ENCODE data around the gene SOX12.

Gene SOX12

DNA sequence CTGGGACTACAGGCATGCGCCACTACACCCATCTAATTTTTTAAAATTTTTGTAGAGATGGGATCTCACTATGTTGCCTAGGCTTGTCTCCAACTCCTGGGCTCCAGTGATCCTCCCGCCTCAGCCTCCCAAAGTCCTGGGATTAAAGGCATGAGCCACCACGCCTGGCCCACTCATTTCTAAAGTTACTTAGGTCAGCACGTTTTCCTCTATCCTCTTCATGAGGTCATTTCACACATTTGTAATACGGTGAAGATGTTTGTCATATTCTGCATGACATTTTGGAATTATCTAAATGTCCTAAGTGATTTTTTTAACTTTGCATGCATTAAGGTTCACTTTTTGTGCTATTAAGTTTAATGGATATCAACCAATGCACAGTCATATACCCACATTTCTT is 11.9 kb upstream of the SOX12 start:
- Histone ChIP-seq H3K4me3 (ENCODE audit: low read depth in 1 of 5, low read length in 5 of 5) (no peak overlapping the region), H3K27me3 (ENCODE audit: control insufficient read depth in 5 of 5, insufficient read depth in 4 of 5, low read length in 5 of 5) (no peaks in the 10 kb centered on the region), H3K9me3 (ENCODE audit: control insufficient read depth in 5 of 5, low read length in 5 of 5) (no peaks in the 10 kb centered on the region), H3K4me1 (ENCODE audit: control insufficient read depth in 5 of 5, insufficient read depth in 5 of 5, low read length in 5 of 5) (peaks cover 0 to 18% (median 15%) of the 10 kb centered on the region in 5 donors), H3K9ac (ENCODE audit: low read length in 5 of 5) (no peak overlapping the region), H3K27ac (ENCODE audit: low read depth, low read length) (no peak overlapping the region), H3K36me3 (ENCODE audit: control insufficient read depth in 5 of 5, insufficient read depth in 5 of 5, low read length in 5 of 5) (peaks cover 0 to 3% (median 0%) of the 10 kb centered on the region in 5 donors)

DNA sequence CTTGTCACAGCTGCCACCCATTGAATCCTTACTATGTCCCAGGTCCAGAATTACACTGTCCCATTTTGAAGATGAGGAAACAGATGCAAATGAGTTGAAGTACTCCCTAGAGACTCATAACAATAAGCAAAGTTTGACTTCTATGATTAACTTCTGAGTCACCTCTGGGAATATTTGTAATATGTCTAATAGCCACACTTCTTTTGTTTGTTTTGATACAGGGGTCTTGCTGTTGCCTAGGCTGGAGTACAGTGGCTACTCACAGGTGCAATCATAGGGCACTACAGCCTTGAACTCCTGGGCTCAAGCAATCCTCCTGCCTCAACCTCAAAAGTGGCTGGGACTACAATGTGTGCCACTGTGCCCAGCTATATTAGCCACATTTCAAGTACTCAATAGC is 11.4 kb upstream of the SOX12 start:
- no peaks in the 10 kb centered on the region for H3K9me3 ChIP-seq (ENCODE audit: control insufficient read depth in 5 of 5, low read length in 5 of 5)
- no peaks in the 10 kb centered on the region for H3K27me3 ChIP-seq (ENCODE audit: control insufficient read depth in 5 of 5, insufficient read depth in 4 of 5, low read length in 5 of 5)
- H3K36me3 ChIP-seq (ENCODE audit: control insufficient read depth in 5 of 5, insufficient read depth in 5 of 5, low read length in 5 of 5) = peaks cover 0 to 3% (median 0%) of the 10 kb centered on the region in 5 donors
- H3K4me3 ChIP-seq (ENCODE audit: low read depth in 1 of 5, low read length in 5 of 5) = no peak overlapping the region
- H3K4me1 ChIP-seq (ENCODE audit: control insufficient read depth in 5 of 5, insufficient read depth in 5 of 5, low read length in 5 of 5) = peaks cover 0 to 18% (median 15%) of the 10 kb centered on the region in 5 donors
- H3K9ac ChIP-seq (ENCODE audit: low read length in 5 of 5) = no peak overlapping the region
- no peak overlapping the region for H3K27ac ChIP-seq (ENCODE audit: low read depth, low read length)

DNA sequence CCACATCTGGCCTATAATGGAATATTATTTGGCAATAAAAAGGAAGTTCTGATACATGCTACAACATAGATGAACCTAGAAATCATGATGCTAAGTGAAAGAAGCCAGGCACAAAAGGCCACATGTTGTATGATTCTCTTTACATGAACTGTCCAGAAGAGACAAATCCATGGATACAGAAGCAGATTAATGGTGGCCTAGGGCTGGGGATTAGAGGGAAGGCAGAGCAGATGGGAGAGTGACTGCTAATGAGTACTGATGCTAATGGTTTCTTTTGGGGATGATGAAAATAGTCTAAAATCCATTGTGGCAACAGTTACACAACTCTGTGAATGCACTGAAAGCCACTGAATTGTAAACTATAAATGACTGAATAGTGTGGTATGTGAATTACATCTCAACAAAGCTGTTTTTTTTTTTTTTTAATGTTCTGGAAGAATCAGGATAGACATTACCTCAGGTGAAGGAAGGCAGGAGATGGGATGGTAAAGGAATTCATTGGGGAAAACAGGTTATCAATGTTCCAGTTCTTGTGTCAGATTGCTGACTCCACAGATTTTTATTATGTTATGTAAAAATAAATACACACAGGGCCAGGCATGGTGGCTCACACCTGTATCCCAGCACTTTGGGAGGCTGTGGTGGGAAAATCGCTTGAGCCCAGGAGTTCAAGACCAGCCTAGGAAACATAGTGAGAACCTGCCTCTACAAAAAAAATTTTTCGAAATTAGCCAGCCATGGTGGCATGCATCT is 8.9 kb upstream of the SOX12 start:
- no peak overlapping the region for H3K27ac ChIP-seq (ENCODE audit: low read depth, low read length)
- H3K9me3 ChIP-seq (ENCODE audit: control insufficient read depth in 5 of 5, low read length in 5 of 5) = peaks cover 0 to 2% (median 0%) of the 10 kb centered on the region in 5 donors
- H3K4me3 ChIP-seq (ENCODE audit: low read depth in 1 of 5, low read length in 5 of 5) = no peak overlapping the region

DNA sequence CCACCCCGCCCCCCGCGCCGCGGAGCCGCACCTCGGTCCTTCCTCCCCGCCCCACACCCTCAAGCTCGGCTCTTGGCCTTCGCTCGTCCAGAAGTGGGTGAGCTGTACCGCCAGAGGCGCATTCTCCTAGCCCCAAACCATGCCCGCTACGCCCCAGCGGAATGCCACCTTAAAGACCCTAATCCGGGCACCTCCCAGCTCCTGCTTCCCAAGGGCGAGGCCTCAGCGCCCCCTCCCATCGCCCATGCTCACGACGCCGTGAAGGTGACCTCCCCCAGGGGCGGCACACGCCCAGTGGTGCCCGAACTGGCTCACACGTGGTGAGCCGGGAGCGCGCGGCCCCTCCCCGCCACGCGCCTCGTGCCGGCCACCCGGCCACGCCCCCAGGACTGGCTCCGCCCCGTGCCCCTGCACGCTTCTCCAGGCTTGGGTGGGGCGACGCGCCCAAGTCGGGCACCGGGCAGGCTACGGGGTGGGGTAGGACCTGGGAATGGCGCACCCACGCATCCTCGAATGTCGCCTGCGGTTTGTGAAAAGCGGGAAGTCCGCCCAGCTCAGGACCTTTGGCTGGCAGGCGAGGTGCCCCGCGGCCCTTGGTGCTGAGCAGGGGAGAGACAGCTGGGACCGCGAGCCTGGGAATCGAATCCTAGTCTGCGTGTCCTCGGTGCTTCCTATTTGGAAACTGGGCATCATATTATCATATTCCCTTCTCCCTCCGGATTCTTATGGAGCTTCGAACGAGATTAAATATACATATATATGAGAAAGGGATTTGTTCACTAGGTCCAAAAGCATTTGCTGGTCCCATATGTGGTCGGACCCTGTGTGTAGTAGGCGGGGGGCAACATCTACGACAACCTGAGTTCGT is 941 bp upstream of the SOX12 start:
- H3K4me3 ChIP-seq (ENCODE audit: low read depth in 1 of 5, low read length in 5 of 5) = peak overlapping the region; percentile 67 to 87 (median 83)
- H3K27ac ChIP-seq (ENCODE audit: low read depth, low read length) = peak overlapping the region; percentile 69
- peak overlapping the region in 4 of 5 donors; percentile 63 to 80 (median 72) for H3K9ac ChIP-seq (ENCODE audit: low read length in 5 of 5)
- H3K27me3 ChIP-seq (ENCODE audit: control insufficient read depth in 5 of 5, insufficient read depth in 4 of 5, low read length in 5 of 5) = no peaks in the 10 kb centered on the region
- peaks cover 0 to 2% (median 0%) of the 10 kb centered on the region in 5 donors for H3K9me3 ChIP-seq (ENCODE audit: control insufficient read depth in 5 of 5, low read length in 5 of 5)
- peaks cover 0 to 4% (median 0%) of the 10 kb centered on the region in 5 donors for H3K36me3 ChIP-seq (ENCODE audit: control insufficient read depth in 5 of 5, insufficient read depth in 5 of 5, low read length in 5 of 5)
- H3K4me1 ChIP-seq (ENCODE audit: control insufficient read depth in 5 of 5, insufficient read depth in 5 of 5, low read length in 5 of 5) = peaks cover 0 to 32% (median 24%) of the 10 kb centered on the region in 5 donors

More for the DNA sequence above, 8.9 kb upstream of the SOX12 start:
- Histone ChIP-seq H3K9ac (ENCODE audit: low read length in 5 of 5) (peak overlapping the region in 1 of 5 donors; percentile 11), H3K27me3 (ENCODE audit: control insufficient read depth in 5 of 5, insufficient read depth in 4 of 5, low read length in 5 of 5) (no peaks in the 10 kb centered on the region), H3K4me1 (ENCODE audit: control insufficient read depth in 5 of 5, insufficient read depth in 5 of 5, low read length in 5 of 5) (no peaks in the 10 kb centered on the region), H3K36me3 (ENCODE audit: control insufficient read depth in 5 of 5, insufficient read depth in 5 of 5, low read length in 5 of 5) (peaks cover 0 to 7% (median 0%) of the 10 kb centered on the region in 5 donors)

DNA sequence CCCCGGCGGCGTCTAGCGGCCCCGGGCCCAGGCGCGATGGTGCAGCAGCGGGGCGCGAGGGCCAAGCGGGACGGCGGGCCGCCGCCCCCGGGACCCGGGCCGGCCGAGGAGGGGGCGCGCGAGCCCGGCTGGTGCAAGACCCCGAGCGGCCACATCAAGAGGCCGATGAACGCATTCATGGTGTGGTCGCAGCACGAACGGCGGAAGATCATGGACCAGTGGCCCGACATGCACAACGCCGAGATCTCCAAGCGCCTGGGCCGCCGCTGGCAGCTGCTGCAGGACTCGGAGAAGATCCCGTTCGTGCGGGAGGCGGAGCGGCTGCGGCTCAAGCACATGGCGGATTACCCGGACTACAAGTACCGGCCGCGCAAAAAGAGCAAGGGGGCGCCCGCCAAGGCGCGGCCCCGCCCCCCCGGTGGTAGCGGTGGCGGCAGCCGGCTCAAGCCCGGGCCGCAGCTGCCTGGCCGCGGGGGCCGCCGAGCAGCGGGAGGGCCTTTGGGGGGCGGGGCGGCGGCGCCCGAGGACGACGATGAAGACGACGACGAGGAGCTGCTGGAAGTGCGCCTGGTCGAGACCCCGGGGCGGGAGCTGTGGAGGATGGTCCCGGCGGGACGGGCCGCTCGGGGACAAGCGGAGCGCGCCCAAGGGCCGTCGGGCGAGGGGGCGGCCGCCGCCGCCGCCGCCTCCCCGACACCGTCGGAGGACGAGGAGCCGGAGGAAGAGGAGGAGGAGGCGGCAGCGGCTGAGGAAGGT is 715 bp downstream of the SOX12 start:
- Histone ChIP-seq H3K9me3 (ENCODE audit: control insufficient read depth in 5 of 5, low read length in 5 of 5) (no peaks in the 10 kb centered on the region), H3K4me3 (ENCODE audit: low read depth in 1 of 5, low read length in 5 of 5) (peak overlapping the region in 4 of 5 donors; percentile 64 to 84 (median 82)), H3K9ac (ENCODE audit: low read length in 5 of 5) (no peak overlapping the region), H3K27me3 (ENCODE audit: control insufficient read depth in 5 of 5, insufficient read depth in 4 of 5, low read length in 5 of 5) (no peaks in the 10 kb centered on the region), H3K27ac (ENCODE audit: low read depth, low read length) (peak overlapping the region; percentile 6), H3K4me1 (ENCODE audit: control insufficient read depth in 5 of 5, insufficient read depth in 5 of 5, low read length in 5 of 5) (peaks cover 0 to 37% (median 29%) of the 10 kb centered on the region in 5 donors), H3K36me3 (ENCODE audit: control insufficient read depth in 5 of 5, insufficient read depth in 5 of 5, low read length in 5 of 5) (no peaks in the 10 kb centered on the region)

DNA sequence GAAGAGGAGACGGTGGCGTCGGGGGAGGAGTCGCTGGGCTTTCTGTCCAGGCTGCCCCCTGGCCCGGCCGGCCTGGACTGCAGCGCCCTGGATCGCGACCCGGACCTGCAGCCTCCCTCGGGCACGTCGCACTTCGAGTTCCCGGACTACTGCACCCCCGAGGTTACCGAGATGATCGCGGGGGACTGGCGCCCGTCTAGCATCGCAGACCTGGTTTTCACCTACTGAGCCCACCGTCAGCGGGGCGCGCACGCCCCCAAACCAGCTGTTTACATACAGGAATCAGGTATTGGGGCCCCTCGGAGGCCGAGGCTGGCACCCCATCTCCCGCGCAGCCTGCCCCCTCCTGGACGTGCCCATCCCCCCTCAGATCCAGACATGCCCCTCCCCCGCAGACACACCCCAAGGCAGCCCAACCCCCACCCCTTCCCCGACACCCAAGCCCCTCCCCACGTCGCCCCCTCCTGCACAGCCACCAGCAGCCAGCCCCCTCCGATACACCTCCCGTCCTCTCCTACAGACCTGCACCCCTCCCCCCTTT is 1.4 kb downstream of the SOX12 start:
- no peaks in the 10 kb centered on the region for H3K36me3 ChIP-seq (ENCODE audit: control insufficient read depth in 5 of 5, insufficient read depth in 5 of 5, low read length in 5 of 5)
- H3K9ac ChIP-seq (ENCODE audit: low read length in 5 of 5) = no peak overlapping the region
- H3K27ac ChIP-seq (ENCODE audit: low read depth, low read length) = peak overlapping the region; percentile 6
- H3K27me3 ChIP-seq (ENCODE audit: control insufficient read depth in 5 of 5, insufficient read depth in 4 of 5, low read length in 5 of 5) = no peaks in the 10 kb centered on the region
- H3K4me3 ChIP-seq (ENCODE audit: low read depth in 1 of 5, low read length in 5 of 5) = peak overlapping the region in 4 of 5 donors; percentile 64 to 84 (median 82)
- H3K9me3 ChIP-seq (ENCODE audit: control insufficient read depth in 5 of 5, low read length in 5 of 5) = no peaks in the 10 kb centered on the region
- peaks cover 0 to 37% (median 29%) of the 10 kb centered on the region in 5 donors for H3K4me1 ChIP-seq (ENCODE audit: control insufficient read depth in 5 of 5, insufficient read depth in 5 of 5, low read length in 5 of 5)

DNA sequence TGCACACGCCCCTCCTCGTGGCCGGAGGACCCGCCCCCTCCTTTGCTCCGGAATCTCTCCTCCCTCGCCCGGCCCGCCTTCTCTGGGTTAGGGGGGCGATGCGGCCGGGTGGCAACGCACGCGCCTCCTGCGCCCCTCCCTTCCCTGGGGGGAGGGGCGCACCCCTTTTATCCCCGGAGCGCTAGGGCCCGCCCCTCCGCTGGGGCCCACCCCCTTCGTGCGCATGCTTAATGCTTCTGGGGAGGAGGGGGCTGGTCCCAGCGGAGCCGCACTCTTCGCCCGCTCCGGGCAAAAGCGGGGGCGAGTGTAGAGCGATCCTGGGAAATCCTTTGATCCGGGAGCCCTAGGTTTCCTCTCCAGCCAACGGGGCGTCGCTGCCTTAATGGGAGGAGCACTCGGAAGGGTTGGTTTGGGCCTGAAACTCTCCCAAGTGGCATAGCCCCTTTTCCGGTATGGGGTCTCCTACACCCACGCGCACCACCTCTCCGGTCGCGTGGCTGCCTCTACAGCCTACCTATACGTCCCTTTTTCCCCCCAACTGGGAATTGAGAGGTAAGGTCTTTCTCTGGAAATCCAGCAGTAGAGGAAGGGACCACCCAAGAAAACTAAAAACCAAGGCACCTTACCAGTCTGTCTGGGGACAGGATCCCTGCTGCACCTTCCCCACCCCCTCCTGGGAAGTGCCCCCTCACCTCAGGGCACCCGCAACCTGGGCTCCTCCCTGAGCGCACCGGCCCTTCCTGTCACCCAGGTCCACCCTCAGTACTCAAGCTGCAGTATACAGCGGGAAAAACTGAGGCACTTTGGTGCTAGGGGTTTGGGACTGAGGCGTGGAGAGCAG is 2.1 kb downstream of the SOX12 start:
- no peaks in the 10 kb centered on the region for H3K9me3 ChIP-seq (ENCODE audit: control insufficient read depth in 5 of 5, low read length in 5 of 5)
- H3K36me3 ChIP-seq (ENCODE audit: control insufficient read depth in 5 of 5, insufficient read depth in 5 of 5, low read length in 5 of 5) = no peaks in the 10 kb centered on the region
- H3K27me3 ChIP-seq (ENCODE audit: control insufficient read depth in 5 of 5, insufficient read depth in 4 of 5, low read length in 5 of 5) = no peaks in the 10 kb centered on the region
- H3K4me1 ChIP-seq (ENCODE audit: control insufficient read depth in 5 of 5, insufficient read depth in 5 of 5, low read length in 5 of 5) = peaks cover 0 to 37% (median 29%) of the 10 kb centered on the region in 5 donors
- H3K27ac ChIP-seq (ENCODE audit: low read depth, low read length) = peak overlapping the region; percentile 74
- H3K4me3 ChIP-seq (ENCODE audit: low read depth in 1 of 5, low read length in 5 of 5) = peak overlapping the region; percentile 45 to 84 (median 80)
- H3K9ac ChIP-seq (ENCODE audit: low read length in 5 of 5) = peak overlapping the region; percentile 19 to 64 (median 42)

DNA sequence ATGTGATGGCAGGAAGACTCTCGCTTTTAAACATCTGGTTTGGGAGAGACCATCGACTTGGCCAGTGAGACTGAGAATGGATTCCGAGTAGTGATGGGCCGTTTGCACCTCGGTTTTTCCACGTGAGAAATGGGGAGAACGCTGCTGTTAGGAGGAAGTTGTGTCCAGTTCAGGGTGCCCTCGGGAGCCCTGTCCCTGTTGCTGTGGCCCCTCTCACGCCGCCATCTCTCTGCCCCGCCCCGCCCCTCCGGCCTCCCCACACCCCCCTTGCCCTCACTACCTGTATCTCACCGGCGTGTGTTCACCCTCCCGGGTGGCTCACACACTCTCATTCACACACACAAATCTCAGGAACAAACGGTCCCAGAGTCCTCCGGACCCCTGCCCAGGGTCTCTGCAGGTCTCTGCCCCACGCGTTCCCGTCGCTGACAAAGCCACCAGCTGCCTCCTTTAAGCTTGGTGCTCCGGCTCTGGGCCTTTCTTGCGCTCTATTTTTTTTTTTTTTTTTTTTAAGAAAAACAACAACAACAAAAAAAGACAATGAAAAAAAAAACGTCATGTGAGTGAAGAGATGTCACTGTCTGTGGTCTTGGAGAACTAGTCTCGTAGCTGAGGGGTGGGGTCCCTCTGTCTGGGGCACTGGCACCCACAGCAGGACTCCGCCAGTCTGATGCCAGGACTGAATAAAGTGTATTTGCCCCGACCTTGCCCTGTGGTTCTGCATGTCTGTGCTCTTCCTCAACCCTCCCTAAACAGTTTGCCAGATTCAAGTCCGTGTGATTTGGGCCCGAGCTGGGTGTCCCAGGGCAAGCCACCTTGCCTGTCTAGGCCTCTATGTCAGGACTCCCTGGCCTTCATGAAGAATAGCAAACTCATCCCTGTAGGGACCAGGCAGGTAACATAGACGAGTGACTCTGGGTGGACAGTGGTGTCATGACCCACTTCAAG is 2.9 kb downstream of the SOX12 start:
- Histone ChIP-seq H3K4me1 (ENCODE audit: control insufficient read depth in 5 of 5, insufficient read depth in 5 of 5, low read length in 5 of 5) (peaks cover 0 to 37% (median 29%) of the 10 kb centered on the region in 5 donors), H3K36me3 (ENCODE audit: control insufficient read depth in 5 of 5, insufficient read depth in 5 of 5, low read length in 5 of 5) (no peaks in the 10 kb centered on the region), H3K27ac (ENCODE audit: low read depth, low read length) (no peak overlapping the region), H3K27me3 (ENCODE audit: control insufficient read depth in 5 of 5, insufficient read depth in 4 of 5, low read length in 5 of 5) (no peaks in the 10 kb centered on the region), H3K9ac (ENCODE audit: low read length in 5 of 5) (peak overlapping the region in 1 of 5 donors; percentile 41), H3K9me3 (ENCODE audit: control insufficient read depth in 5 of 5, low read length in 5 of 5) (no peaks in the 10 kb centered on the region), H3K4me3 (ENCODE audit: low read depth in 1 of 5, low read length in 5 of 5) (peak overlapping the region in 2 of 5 donors; percentile 80 to 83)

All from subcutaneous abdominal adipose tissue (tissue), 5 donors.